HG02623 (cell line): ENCODE data around the gene EFEMP2.
"Not testable (repeated sequence)": the region's sequence is repeated elsewhere in the genome, so short reads cannot be mapped to it uniquely, and the experiment has no call there.

Source experiments
- ATAC-seq: cut with Tn5 transposase; IDR thresholded peaks from one replicate; pipeline ENCODE4 v1.9.1; 2021; ENCODE audit warnings: moderate library complexity; ENCODE audit not compliant: unreplicated experiment

Gene EFEMP2

GRCh38 chr11:65856689-65857499 lies 15.7 kb downstream of the EFEMP2 start:
- ATAC-seq, result peak; percentile 23

DNA sequence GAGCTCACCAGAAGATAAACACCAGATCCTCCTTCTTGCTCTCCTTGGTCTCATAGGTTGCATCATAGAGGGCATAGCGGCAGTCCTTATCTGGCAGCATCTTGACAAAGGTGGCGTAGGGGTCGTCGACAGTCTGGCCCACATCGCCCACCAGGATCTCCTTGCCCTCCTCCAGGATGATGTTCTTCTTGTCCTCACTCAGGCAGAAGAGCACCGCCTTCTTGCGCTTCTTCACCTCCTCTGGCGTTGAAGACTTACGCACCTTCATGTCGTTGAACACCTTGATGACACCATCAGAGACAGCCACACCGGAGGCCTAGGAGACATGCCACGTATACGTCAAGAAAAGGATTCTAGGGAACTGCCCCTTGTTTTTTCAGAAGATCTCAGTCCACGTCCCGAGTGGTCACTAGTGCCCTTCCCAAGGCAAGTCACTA lies 16.7 kb downstream of the EFEMP2 start:
- ATAC-seq, result no peak

DNA sequence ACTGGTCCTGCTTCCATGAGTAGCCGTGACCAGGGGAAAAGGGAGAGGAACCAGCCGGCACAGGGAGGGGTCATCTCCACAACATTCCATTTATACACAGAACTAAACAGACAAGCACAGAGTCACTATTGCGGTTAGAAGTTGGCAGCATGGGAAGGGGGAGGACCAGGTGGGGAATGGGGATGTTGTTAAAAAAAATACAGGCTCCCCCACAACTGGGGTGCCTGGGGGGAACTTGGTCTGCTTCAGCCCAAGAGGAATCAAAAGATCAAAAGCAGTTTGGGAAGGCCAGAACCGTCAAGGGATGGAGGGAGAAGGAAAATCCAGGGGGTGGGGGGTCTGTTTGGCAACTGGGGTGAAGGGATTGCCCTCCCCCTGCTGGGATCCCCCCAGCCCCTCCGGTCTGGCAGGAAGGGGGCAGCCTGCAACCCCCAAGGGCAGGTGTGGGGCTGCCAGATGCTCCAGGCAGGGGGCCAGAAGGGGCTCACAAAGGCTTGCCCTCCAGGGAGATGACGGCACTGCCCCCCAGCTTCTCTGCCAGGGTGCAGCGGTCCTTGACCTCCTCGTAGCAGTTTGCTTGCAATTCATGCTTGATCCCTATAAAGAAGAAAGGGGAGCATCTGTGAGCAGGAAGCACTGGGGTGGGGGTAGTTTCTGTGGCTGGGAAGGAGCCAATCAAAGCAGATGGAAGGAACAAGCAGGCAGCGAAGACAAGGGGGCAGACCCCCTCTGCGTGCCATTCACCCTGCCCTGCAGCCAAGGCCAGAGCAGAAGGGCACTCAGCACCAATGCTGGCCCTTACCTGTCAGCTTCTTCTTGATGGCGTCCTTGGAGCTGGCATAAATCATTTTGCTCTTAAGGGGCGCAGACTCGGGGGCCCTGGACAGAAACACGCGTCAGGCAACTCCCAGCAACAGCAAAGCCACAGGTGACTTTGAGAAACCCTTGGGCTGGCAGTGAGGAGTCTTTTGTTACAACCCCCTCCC lies 17.5 kb downstream of the EFEMP2 start:
- no peak for ATAC-seq

GRCh38 chr11:65854161-65854592 lies 18.4 kb downstream of the EFEMP2 start:
- ATAC-seq, result no peak

DNA sequence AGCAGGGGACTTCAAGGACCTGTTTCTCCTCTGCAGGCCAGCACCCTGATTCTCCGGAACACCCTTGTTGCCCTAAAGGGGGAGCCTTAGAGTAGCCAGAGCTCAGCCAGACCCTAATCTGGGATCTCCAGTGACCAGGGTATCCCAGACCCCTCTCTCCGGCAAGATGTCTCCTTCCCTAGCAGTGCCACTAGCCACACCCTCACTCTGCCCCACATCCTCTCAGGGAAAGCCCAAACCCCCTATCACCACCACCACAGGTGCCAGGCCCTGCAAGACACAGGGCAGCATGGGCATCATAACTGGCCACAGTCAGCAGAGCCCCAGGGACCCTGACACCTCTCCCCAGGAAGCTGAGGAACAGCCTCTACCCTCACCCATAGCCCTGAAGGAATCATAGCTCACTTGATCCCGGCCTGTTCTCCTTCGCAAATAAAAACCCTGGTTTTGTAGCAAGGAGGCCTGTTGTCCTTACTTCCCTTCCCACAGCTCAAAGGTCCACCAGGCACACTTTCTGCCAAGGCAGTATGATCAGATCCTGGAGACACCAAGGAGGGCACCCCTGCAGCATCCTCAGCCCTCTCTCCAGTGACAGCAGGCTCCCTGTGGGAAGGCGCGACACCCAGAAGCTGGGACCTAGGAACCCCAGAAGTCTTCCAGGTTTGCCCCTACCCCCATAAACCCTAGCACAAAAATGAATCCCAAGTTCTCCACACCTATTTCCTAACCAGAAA lies 19.2 kb downstream of the EFEMP2 start:
- ATAC-seq, result no peak

DNA sequence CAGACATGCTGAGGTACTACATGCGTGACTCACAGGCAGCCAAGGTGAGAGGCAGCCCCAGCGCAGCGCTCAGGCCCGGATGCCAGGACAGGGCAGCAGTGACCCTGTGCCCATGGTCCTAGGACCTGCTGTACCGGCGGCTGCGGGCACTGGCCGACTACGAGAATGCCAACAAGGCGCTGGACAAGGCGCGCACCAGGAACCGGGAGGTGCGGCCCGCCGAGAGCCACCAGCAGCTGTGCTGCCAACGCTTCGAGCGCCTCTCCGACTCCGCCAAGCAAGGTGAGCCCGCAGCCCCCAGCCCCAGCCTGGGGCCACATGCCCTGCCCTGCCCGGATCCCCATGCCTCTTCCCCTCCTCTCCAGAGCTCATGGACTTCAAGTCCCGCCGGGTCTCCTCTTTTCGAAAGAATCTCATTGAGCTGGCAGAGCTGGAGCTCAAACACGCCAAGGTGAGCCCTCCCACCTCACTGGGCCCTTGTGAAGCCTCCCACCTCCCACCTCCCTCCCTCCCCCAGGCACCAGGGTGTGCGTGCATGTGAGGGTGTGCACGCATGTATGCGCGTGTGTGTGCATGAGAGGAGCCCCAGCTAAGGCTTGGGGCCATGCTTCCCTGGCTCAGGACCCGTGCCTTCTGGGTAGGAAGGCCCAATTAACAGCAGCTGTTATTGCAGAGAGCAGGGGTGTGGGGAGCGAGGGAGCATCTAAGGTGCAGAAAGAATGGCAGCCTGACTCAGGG lies 19.9 kb downstream of the EFEMP2 start:
- ATAC-seq, result no peak

DNA sequence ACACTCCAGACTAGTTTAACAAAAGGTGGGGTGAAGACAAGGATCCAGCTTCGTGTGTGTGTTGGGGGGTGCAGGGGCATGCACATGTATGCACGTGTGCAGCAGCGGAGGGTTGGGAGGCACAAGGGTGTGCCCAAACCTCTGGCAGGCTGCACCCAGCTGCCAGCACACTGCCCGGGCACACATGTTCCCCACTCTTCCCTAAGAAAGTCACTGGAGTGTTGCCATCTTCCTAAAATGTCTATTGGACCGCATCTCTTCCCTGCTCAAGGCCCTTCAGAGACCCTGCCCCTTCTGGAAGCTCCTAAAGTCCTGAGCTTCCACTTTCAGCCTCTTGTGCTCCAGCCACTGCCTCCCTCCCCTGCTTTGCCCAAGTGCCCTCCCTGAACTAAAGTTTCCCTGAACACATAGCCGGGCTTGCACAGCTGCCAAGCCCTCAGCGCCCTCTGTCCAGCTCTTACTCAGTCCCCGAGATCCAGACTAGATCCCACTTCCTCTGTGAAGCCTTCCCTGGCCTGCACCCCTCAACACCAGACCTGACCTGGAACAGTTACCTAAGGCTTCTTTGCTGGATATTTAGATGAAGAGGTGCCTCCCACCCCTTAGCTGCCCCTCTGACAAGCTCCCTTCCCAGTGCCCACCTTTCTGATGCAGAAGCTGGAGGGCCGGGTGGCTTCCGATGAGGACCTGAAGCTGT lies 20.6 kb downstream of the EFEMP2 start:
- ATAC-seq, result no peak

GRCh38 chr11:65851083-65851579 lies 21.5 kb downstream of the EFEMP2 start:
- ATAC-seq, result no peak

GRCh38 chr11:65850217-65851082 lies 22.1 kb downstream of the EFEMP2 start:
- no peak for ATAC-seq

DNA sequence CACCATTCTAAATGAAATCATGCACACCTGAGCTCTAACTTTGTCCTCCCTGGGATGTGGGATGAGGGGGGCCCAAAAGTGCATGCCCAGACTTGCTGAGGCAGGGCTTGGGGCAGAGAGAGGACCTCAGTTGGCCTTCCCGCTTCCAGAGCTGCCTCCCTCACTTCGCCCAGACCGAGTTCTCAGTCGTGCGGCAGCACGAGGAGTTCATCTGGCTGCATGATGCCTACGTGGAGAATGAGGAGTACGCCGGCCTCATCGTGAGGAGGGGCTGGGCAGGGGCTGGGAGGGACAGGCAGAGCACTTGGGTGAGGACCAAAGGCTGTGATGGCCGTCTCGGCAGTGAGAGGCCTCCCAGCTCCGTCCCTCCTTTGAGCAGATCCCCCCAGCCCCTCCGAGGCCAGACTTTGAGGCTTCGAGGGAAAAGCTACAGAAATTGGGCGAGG lies 22.8 kb downstream of the EFEMP2 start:
- no peak for ATAC-seq

GRCh38 chr11:65849366-65849765 lies 23.2 kb downstream of the EFEMP2 start:
- ATAC-seq, result no peak

DNA sequence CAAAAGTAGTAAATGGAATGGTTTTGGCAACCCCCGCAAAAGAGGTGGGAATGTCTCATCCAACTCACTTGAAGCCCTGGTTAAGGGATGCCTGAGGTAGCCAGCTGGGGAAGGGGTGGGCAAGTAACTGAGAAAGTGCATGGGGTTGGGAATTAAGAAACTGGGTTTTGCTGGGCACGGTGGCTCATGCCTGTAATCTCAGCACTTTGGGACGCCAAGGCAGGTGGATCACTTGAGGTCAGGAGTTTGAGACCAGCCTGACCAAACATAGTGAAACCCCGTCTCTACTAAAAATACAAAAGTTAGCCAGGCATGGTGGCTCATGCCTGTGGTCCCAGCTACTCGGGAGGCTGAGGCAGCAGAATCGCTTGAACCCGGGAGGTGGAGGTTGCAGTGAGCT lies 23.9 kb downstream of the EFEMP2 start:
- not testable (repeated sequence) for ATAC-seq

DNA sequence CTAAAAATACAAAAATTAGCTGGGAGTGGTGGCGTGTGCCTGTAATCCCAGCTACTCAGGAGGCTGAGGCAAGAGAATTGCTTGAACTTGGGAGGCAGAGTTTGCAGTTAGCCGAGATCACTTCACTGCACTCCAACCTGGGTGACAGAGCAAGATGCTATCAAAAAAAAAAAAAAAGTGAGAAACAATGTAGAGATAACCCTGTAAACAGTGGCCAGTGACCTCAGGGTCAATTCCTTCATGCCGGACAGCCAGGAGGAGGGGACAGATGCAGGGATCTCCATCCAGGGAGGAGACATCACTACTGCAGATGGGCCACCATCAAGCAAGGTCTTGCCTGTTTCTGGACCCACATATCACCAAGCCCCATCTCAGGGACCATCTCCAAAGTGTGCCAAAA lies 24.9 kb downstream of the EFEMP2 start:
- no peak for ATAC-seq

DNA sequence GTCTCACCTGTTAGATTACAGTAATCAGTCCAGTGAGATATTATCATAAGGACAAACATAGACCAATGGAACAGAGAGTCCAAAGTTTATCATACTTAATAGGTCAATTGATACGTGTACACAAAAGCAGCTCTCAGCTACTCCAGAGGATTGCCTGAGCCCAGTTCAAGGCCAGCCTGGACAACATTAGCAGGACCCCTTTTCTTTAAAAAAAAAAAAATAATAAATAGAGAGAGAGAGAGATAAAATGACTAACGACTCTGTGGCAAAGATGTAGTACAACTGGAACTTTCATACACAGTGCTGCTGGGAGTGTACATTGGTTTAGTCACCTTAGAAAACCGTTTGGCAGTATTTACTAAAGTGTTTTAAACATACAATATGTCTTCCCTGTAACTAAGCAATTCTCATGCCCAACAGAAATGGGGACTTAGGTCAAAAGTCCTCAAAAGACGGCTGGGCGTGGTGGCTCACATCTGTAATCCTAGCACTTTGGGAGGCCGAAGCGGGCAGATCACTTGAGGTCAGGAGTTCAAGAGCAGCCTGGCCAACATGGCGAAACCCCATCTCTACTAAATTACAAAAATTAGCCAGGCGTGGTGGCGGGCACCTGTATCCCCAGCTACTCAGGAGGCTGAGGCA lies 28.2 kb downstream of the EFEMP2 start:
- no peak for ATAC-seq

- ATAC-seq, result no peak
These were observed 28.8 kb downstream of the EFEMP2 start for GRCh38 chr11:65843811-65844210.

DNA sequence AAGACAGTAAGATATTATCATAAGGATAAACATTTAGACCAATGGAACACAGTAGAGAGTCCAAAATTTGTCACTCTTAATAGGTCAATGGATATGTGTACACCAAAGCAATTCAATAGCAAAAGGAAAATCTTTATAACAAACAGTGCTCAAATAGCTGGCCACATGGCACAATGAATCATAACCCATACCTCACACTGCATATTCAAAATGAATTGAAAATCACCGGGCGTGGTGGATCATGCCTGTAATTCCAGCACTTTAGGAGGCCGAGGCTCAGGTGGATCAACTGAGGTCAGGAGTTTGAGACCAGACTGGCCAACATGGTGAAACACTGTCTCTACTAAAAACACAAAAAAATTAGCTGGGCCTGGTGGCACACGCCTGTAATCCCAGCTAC lies 30.5 kb downstream of the EFEMP2 start:
- no peak for ATAC-seq

DNA sequence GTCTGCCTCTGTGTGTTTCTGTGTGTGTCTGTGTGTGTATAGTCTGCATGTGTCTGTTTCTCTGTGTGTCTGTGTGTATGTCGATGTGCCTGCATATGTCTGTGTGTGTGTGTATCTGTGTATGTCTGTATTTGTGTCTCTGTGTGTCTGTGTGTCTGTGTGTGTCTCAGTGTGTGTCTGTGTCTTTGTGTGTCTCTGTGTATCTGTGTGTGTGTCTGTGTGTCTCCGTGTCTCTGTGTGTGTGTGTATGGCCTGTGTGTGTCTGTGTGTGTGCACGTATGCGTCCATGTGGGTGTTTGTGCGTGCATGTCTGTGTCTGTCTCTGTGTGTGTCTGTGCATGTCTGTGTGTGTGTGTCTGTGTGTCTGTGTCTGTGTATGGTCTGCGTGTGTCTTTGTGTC lies 38.4 kb downstream of the EFEMP2 start:
- no peak for ATAC-seq
